ENCODE measurements around the gene GATD1.

Gene GATD1

DNA sequence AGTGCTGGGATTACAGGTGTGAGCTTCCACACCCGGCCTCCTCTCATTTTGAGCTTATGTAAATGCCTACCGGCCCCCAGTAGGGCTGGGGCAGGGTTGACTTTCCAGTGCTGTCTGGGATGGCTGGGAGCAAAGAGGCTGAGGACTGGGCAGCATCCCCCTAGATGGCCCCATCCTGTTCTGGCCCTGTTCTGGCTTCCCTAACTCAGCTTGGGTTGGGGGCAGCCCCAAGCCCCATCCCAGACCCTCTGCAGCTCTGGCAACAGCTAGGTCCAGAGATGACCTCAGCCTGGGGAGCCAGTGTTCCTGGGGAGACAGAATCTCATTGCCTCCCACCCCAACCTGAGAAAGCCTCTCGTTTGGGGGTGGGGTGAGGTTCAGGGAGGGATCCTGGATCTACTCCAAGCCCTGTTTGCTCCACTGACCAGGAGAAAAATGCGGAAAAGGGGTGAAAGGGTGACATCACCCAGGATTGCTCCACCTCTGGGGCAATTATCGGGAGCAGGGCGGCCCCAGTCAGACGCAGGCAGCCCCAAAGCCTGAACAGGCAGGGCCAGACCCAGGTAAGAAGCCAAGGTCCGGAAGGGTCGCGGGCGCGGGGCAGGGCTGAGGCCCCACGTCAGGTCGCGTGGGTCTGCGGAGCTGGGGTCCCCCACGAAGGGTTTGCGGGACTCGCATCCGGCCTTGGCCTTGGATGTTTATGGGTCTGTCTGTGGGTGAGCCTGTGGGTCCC lies 41.3 kb upstream of the GATD1 start, which contains the start of gene PNPLA2 (continued):
- no peak for TF ChIP-seq ZNF26 (tag by site-specific recombination; IDR thresholded peaks at IDR 0.05)
- TF ChIP-seq ZNF416 (tag by site-specific recombination; IDR thresholded peaks at IDR 0.05): no peak
- no peak for TF ChIP-seq MZF1 (tag by site-specific recombination; IDR thresholded peaks at IDR 0.05; ENCODE audit: borderline replicate concordance)
- TF ChIP-seq, protein P1, sequence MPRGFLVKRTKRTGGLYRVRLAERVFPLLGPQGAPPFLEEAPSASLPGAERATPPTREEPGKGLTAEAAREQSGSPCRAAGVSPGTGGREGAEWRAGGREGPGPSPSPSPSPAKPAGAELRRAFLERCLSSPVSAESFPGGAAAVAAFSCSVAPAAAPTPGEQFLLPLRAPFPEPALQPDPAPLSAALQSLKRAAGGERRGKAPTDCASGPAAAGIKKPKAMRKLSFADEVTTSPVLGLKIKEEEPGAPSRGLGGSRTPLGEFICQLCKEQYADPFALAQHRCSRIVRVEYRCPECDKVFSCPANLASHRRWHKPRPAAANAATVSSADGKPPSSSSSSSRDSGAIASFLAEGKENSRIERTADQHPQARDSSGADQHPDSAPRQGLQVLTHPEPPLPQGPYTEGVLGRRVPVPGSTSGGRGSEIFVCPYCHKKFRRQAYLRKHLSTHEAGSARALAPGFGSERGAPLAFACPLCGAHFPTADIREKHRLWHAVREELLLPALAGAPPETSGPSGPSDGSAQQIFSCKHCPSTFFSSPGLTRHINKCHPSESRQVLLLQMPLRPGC (tag by site-specific recombination; IDR thresholded peaks at IDR 0.05): no peak
- no peak for TF ChIP-seq SCRT2 (tag by site-specific recombination; IDR thresholded peaks at IDR 0.05)
- TF ChIP-seq ZNF114 (tag by site-specific recombination; IDR thresholded peaks at IDR 0.05): no peak
- no peak for TF ChIP-seq SP2 (tag by site-specific recombination; IDR thresholded peaks at IDR 0.05)
- no peak for TF ChIP-seq WT1 (tag by site-specific recombination; IDR thresholded peaks at IDR 0.05)
- TF ChIP-seq PRDM1 (tag by site-specific recombination; IDR thresholded peaks at IDR 0.05): peak; percentile 38; the same call in 1 of the 2 replicates
- TF ChIP-seq ZNF292 (tag by site-specific recombination; IDR thresholded peaks at IDR 0.05; ENCODE audit: borderline replicate concordance, low read depth): no peak

GRCh38 chr11:816433-816779 lies 39.1 kb upstream of the GATD1 start:
- TF ChIP-seq, protein P2, sequence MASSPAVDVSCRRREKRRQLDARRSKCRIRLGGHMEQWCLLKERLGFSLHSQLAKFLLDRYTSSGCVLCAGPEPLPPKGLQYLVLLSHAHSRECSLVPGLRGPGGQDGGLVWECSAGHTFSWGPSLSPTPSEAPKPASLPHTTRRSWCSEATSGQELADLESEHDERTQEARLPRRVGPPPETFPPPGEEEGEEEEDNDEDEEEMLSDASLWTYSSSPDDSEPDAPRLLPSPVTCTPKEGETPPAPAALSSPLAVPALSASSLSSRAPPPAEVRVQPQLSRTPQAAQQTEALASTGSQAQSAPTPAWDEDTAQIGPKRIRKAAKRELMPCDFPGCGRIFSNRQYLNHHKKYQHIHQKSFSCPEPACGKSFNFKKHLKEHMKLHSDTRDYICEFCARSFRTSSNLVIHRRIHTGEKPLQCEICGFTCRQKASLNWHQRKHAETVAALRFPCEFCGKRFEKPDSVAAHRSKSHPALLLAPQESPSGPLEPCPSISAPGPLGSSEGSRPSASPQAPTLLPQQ (tag by site-specific recombination; IDR thresholded peaks at IDR 0.05): 0 out of 2 replicates have a peak, but pooled peaks have one; percentile 14
- TF ChIP-seq ZNF280D (tag by site-specific recombination; IDR thresholded peaks at IDR 0.05) (no peak), SP2 (tag by site-specific recombination; IDR thresholded peaks at IDR 0.05) (peak; percentile 26; the same call in 1 of the 2 replicates), ZNF76 (tag by site-specific recombination; IDR thresholded peaks at IDR 0.05; ENCODE audit: borderline replicate concordance, low read depth) (peak; percentile 22; the same call in 1 of the 2 replicates), SALL2 (tag by site-specific recombination; IDR thresholded peaks at IDR 0.05; ENCODE audit: borderline replicate concordance) (no peak), ZBTB20 (tag by site-specific recombination; IDR thresholded peaks at IDR 0.05) (0 out of 2 replicates have a peak, but pooled peaks have one; percentile 3), ZNF596 (tag by site-specific recombination; IDR thresholded peaks at IDR 0.05) (no peak), SP3 (tag by site-specific recombination; IDR thresholded peaks at IDR 0.05) (0 out of 2 replicates have a peak, but pooled peaks have one; percentile 18)
- Histone ChIP-seq H3K4me1 (ENCODE audit: control insufficient read depth, insufficient read depth, low read length) (0 out of 2 replicates have a peak, but pooled peaks cover 3% of the 10 kb centered on the region), H3K4me3 (ENCODE audit: low read depth, low read length) (no peak overlapping the region), H3K36me3 (ENCODE audit: control insufficient read depth in 2 of 2, insufficient read depth in 1 of 2, low read length in 2 of 2) (peaks cover 4 to 41% of the 10 kb centered on the region in 2 experiments; a peak in 2 of 3 replicates), H3K27ac (ENCODE audit: extremely low read depth, low read depth, low read length) (no peak overlapping the region), H3K9me3 (ENCODE audit: control insufficient read depth, insufficient read depth, low read depth, low read length) (no peaks in the 10 kb centered on the region)
- CTCF ChIA-PET: interaction anchor here (0.8 to 1.7 kb wide), 2 partner anchors 18 to 24 kb away, joined by 4 to 6 read pairs; no protein-coding TSS in a partner anchor
- POLR2A ChIA-PET: interaction anchor here (5.2 to 11.4 kb wide), 2 partner anchors 11 to 18 kb away, joined by 42 to 202 read pairs; partner anchors contain the start of genes CD151, CRACR2B and PIDD1

All from HEK293 (cell line).